A673 (cell line): ENCODE measurements around the gene NKX6-2. TPM values are rescaled to one million over a fixed set of nuclear protein-coding genes. Genes with fewer than 3 reads are reported as not detected.

Source experiments
- BruUV-seq: library from RNA; stranded (reverse); fragments of 400-500 nt; replicated peaks from 2 replicates; lab custom pipeline; 2021; lab: Mats Ljungman, UMichigan
- CTCF ChIA-PET: fragments of 300-600 bp; sonication (Branson Sonifier 250); formaldehyde crosslinking; loops from one replicate; lab custom pipeline; 2022; ENCODE audit warnings: antibody characterized with exemption; lab: Charles Lee
- POLR2A ChIA-PET: fragments of 300-600 bp; sonication (Branson Sonifier 250); formaldehyde crosslinking; loops from one replicate; lab custom pipeline; 2022; ENCODE audit warnings: antibody characterized with exemption; ENCODE audit not compliant: low non-redundant PET; lab: Charles Lee
- DNase-seq: peaks from one replicate; pipeline ENCODE4 v3.0.0-alpha.2; 2015; ENCODE audit warnings: low spot score
- H3K27ac ChIP-seq: fragments of 200-600 bp; sonication (generic); 2 replicates; pipeline ENCODE4 v1.5.1; 2016; ENCODE audit warnings: mixed run types, low read depth, mild to moderate bottlenecking, mixed read lengths, antibody characterized with exemption, low read length; ENCODE audit not compliant: poor library complexity, severe bottlenecking
- H3K27me3 ChIP-seq: fragments of 200-600 bp; sonication (generic); replicated peaks from 2 replicates; pipeline ENCODE4 v1.6.1; 2017; ENCODE audit warnings: mixed run types, low read depth, mild to moderate bottlenecking, mixed read lengths, antibody characterized with exemption, low read length; ENCODE audit not compliant: insufficient read depth, poor library complexity
- H3K36me3 ChIP-seq: fragments of 200-600 bp; sonication (generic); 2 replicates; pipeline ENCODE4 v1.6.1; 2016; ENCODE audit warnings: mixed run types, mild to moderate bottlenecking, mixed read lengths, antibody characterized with exemption, low read length; ENCODE audit not compliant: insufficient read depth, poor library complexity, severe bottlenecking
- H3K4me1 ChIP-seq: fragments of 200-600 bp; sonication (generic); 2 replicates; pipeline ENCODE4 v1.6.1; 2017; ENCODE audit warnings: mixed run types, mild to moderate bottlenecking, mixed read lengths, antibody characterized with exemption, low read length; ENCODE audit not compliant: insufficient read depth, poor library complexity, severe bottlenecking
- H3K4me3 ChIP-seq: fragments of 200-600 bp; sonication (generic); 2 replicates; pipeline ENCODE4 v1.5.1; 2016; ENCODE audit warnings: low read depth, mixed run types, mild to moderate bottlenecking, mixed read lengths, low read length; ENCODE audit not compliant: poor library complexity, severe bottlenecking
- H3K9me3 ChIP-seq: fragments of 200-600 bp; sonication (generic); 2 replicates; pipeline ENCODE4 v1.6.1; 2016; ENCODE audit warnings: mixed run types, low read depth, mild to moderate bottlenecking, mixed read lengths, antibody characterized with exemption, low read length; ENCODE audit not compliant: poor library complexity, severe bottlenecking
- CTCF ChIP-seq: fragments of 300-800, 200-600 bp; sonication (generic); conservative IDR thresholded peaks from 2 replicates; pipeline ENCODE4 v1.5.1; 2017; ENCODE audit warnings: low read depth, mild to moderate bottlenecking, antibody characterized with exemption, low read length, moderate library complexity, mixed read lengths
- EZH2 ChIP-seq: fragments of 200-600 bp; sonication (generic); IDR thresholded peaks from 2 replicates; pipeline ENCODE4 v1.6.1; 2017; ENCODE audit warnings: borderline replicate concordance, low read depth, mild to moderate bottlenecking, mixed read lengths, antibody characterized with exemption, low read length; ENCODE audit not compliant: poor library complexity, severe bottlenecking
- intact Hi-C: fragments of 100-400 bp; cut with micrococcal nuclease; formaldehyde crosslinking; loops from one replicate; pipeline ENCODE4 v1.10.0; 2022; ENCODE audit not compliant: unreplicated experiment
- total RNA-seq: library from RNA; stranded (reverse); gene quantifications from 2 replicates; pipeline ENCODE4 v1.2.3, GENCODE V29; 2021

The NKX6-2 gene
- total RNA-seq, 1 experiment from 2014 or later: not detected

GRCh38 chr10:132808383-132809231, 22.7 kb upstream of the NKX6-2 start:
- intact Hi-C loops: no loop called here
- no peak for DNase-seq
- Histone ChIP-seq H3K4me1 (no peaks in the 10 kb centered on the region), H3K4me3 (no peak overlapping the region), H3K27me3 (peaks cover 46% of the 10 kb centered on the region), H3K9me3 (no peaks in the 10 kb centered on the region), H3K36me3 (no peaks in the 10 kb centered on the region), H3K27ac (no peak overlapping the region)
- POLR2A ChIA-PET: no interaction called here
- CTCF ChIA-PET: no interaction called here
- TF ChIP-seq EZH2 (no peak), CTCF (no peak)
- BruUV-seq: no TSS peak

- CTCF ChIA-PET: no interaction called here
- intact Hi-C loops: no loop called here
- POLR2A ChIA-PET: no interaction called here
- no peak overlapping the region for H3K27ac ChIP-seq
- TF ChIP-seq CTCF (no peak), EZH2 (no peak)
- no peaks in the 10 kb centered on the region for H3K9me3 ChIP-seq
- peaks cover 46% of the 10 kb centered on the region for H3K27me3 ChIP-seq
- no peaks in the 10 kb centered on the region for H3K4me1 ChIP-seq
- H3K36me3 ChIP-seq: no peaks in the 10 kb centered on the region
- BruUV-seq: no TSS peak
- no peak for DNase-seq
- H3K4me3 ChIP-seq: no peak overlapping the region
Observed at GRCh38 chr10:132807621-132808049, 21.7 kb upstream of the NKX6-2 start.

- Histone ChIP-seq H3K9me3 (no peaks in the 10 kb centered on the region), H3K36me3 (no peaks in the 10 kb centered on the region), H3K4me3 (no peak overlapping the region), H3K27me3 (peaks cover 46% of the 10 kb centered on the region), H3K27ac (no peak overlapping the region), H3K4me1 (no peaks in the 10 kb centered on the region)
- no peak for DNase-seq
- intact Hi-C loops: no loop called here
- TF ChIP-seq EZH2 (no peak), CTCF (no peak)
- no TSS peak for BruUV-seq
- CTCF ChIA-PET: no interaction called here
- POLR2A ChIA-PET: no interaction called here
Observed at GRCh38 chr10:132806561-132807003, 20.6 kb upstream of the NKX6-2 start.
